GM19023 (cell line): Measurements from ENCODE around the gene CEP85L.

ENCODE experiments used
- ATAC-seq: cut with Tn5 transposase; IDR thresholded peaks from one replicate; pipeline ENCODE4 v1.9.1; 2021; ENCODE audit warnings: mild to moderate bottlenecking, moderate library complexity; ENCODE audit not compliant: unreplicated experiment

Gene CEP85L

DNA sequence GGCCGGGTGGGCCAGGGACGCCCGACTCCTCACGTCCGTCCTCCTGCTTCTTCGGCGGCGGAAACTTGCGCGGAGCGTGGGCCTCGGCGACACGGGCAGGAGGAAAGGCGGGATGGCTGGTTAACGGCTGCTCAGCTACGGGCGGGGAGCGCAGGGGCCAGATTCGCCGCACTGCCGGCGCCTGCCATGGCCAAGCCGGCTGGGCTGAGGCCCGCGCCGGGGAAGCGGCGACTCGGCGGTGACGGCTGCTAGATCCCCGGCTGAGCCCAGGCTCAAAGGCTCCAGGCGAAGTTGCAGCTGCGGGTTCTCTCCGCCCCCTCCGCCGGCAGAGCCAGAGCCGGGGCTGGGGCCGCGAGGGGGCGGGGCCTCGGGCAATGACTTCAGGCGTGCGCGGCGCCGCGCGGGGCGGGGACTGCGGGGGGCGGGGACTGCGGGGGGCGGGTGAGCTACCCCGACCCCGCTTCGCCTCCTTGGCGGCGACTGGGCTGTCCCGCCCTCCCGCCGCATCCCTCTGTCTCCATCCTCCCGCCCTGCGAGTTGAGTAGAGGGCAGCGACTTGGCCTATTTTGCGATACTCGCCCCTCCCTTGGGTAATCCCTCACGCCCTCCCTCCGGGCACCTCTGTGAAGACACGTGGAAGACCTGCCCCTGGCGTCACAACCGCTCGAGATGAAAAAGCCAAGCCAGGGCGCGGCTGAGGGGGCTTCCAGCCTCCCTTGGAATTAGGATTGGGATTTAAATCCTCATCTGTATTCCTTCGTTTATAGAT, at the start of gene CEP85L:
TSS of gene CEP85L (minus strand) at position 310 of the 769 bp plus-strand sequence. CDS start 322 bp downstream, outside the sequence.
- ATAC-seq: peak; percentile 89

DNA sequence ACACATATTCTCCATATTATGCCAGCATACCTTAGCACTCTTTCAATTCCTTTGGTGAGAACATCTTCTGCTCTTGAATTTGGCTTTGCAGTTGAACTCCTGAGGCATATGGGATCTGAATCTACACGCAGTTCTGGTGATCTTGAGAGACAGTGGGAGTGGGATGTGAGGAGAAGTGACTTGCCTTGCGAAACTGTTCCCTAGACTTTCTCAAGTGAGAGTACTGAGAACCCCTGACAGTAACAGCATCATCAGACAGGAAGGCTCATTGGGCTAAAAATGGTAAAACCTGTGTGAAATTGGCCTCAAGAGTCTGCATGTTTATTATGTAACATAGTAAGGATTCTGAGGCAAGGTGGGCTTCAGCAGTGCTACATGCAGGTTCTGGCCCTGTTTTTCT, 49.1 kb upstream of the CEP85L start:
- ATAC-seq: no peak

DNA sequence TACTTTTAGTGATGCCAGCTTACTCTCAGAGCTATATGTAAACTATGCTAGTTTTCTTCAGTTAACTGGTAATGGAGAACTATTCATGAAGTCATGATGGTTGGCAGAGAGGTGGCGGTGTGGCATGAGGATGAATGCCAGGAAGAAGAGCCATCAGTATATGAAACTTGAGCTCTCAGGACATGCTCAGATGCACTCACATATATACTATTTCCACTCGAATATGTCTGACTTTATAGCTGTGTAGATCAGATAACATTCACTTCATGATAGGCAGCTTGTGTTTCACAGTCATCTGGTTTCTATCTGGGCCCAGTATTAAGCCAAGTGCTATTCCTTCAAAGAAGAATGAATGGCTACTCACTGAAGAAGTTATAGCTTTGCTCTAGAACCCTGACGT, 46.2 kb upstream of the CEP85L start:
- ATAC-seq: no peak

DNA sequence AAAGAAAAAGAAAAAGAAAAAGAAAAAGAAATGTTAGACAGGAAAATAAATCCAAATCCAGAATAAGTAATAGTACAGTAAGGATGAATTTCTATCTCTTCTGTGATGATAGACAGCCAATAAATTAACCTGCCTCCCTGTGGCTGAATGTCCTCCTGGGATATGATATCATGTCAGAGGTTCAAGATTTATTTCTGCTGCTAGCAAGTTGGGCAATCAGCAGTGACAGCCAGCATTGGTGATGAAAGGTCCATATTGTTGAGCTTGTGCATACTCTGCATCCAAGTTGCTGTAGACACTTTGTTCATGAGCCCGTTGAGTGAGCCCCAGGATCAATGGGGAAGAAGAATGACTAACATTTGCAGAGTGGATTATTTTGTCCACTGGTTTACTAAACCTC, 44.9 kb upstream of the CEP85L start:
- no peak for ATAC-seq

DNA sequence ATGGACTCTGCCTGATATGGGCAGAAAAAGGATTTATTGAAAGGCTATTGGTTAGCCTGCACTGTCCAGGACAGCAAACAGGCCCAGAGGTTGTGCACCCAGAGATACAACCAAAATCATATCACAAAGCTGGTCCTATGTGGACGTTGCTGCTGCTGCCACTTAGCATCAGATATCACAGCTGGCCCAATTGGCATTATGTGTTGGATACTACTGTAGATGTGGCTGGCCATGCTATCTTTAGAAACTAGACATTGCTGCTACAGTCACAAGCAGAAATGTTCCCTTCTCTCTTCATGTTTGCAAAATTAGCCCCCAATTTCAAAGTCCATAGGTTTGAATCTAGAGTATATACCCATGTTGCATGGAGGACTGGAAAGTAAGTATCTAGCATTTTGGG, 42.2 kb upstream of the CEP85L start:
- ATAC-seq: no peak

GRCh38 chr6:118685823-118686449, 34.5 kb upstream of the CEP85L start:
- ATAC-seq: no peak

DNA sequence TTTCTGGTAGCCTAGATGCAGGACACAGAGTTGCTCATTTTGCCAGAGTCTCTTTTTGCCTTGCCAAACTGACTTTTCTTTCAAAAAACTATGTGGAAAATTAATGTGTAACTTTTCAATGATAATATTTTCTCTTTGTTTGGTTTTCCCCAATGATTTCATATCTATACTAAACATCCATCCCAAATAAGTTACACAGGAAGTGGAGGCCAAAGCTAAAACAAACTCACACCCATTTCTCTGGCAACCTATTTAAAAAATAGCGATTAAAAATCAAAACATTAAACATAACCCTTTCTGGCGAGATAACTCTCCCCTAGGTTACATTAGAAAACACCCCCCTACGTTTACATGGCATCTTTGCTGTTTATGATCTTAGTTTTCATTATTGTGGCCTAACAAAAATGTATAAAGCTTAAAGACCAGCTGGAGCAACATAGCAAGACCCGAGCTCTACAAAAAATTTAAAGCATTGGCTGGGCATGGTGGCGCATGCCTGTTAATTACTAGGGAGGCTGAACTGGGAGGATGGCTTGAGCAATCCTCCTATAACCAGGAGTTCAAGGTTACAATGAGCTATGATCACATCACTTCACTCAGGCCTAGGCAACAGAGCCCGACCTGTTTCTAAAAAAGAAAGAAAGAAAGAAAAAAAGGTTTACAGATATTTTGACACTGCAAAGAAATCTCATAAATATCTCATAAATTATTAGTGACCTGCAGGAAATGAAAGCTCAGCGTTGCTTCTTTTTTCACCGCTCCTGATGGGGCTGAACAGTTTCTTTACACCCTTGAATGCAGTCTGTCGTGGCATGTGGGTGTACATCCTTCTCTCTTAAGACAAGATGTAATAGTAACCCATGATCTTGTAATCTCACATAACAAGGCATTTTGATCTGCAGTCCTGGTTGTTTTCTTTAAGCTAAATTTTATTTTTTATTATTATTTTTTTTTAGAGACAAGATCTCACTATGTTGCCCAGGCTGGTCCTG, 32.8 kb upstream of the CEP85L start:
- no peak for ATAC-seq

GRCh38 chr6:118680452-118681095, 29.2 kb upstream of the CEP85L start:
- ATAC-seq: no peak

DNA sequence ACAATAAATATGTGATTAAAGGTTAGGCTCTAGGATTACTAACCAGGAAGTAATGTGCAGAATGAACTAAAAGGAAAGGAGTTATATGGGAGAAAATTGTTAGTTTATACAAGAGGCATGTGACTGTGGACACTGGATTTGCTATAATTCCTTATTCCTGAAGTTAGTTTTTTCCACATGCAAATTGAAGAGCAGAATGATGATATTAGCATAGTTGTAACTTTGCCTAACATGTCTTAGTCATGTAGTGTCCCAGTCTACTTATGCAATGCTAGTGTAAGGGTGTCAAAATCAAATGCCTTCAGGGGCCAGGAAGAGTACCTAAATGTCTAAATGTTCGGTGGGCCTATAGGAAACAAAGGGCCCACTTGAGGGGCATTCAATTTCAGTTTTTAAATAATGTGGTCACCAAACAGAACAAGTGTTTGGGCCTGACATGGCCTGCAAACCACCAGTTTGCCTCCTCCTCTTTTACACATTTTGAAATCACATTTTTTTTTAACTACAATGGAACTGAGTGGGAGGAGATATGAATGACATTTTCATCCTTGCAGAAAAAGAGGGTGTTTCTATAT, 28.0 kb upstream of the CEP85L start:
- no peak for ATAC-seq

DNA sequence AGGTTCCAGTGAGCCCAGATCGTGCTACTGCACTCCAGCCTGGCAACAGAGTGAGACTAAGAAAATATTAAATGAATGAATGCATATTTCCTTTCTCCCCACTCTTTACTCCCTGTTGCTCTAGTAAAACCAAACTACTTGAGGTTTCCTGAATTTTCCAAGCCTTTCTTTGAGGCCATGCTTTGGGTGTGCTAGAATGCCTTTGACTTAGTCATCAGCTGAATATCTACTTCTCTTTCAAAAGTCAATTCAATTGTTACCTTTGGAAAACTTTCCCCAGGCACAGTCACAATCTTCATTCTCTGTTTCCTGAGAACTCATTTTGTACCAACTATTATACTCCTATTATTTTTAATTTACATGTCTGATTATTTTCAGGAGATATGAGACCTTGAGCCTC, 27.5 kb upstream of the CEP85L start:
- no peak for ATAC-seq

DNA sequence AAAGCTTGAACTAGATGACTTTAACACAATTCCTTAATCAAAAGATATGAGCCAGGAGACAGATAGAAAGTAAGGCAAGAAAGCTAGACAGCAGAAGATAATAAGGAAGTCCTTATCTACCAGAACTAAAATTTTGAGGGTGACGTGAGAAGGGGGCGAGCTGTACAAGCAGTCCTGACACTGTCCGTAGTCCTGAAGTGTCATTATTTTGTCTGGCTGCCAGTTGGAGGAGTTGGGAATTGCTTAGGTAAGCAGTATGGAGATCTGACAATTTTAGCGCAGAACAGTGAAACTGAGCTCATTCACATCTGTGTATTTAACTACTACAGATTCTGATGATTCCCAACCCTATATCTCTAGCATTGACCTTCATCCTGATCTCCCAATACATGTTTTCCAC, 25.8 kb upstream of the CEP85L start:
- ATAC-seq: no peak

- no peak for ATAC-seq
Measured at GRCh38 chr6:118675225-118675624, 23.8 kb upstream of the CEP85L start.

DNA sequence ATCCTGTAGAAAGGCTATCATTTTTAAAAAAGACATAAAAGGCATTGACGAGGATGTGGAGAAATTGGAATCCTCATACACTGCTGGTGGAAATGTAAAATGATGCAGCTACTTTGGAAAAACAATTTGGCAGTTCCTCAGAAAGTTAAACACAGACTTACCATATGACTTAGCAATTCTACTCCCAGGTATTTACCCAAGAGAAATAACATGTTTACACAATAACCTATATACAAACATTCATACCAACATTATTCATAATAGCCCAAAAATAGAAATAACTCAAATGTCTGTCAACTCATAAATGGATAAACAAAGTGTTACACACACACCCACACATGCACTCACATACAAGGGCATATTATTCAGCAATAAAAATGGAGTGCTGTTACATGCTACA, 23.4 kb upstream of the CEP85L start:
- no peak for ATAC-seq

- ATAC-seq: no peak
Measured at GRCh38 chr6:118672678-118673077, 21.3 kb upstream of the CEP85L start.

GRCh38 chr6:118669561-118669960, 18.2 kb upstream of the CEP85L start:
- no peak for ATAC-seq

- no peak for ATAC-seq
Measured at GRCh38 chr6:118668761-118669385, 17.5 kb upstream of the CEP85L start.

DNA sequence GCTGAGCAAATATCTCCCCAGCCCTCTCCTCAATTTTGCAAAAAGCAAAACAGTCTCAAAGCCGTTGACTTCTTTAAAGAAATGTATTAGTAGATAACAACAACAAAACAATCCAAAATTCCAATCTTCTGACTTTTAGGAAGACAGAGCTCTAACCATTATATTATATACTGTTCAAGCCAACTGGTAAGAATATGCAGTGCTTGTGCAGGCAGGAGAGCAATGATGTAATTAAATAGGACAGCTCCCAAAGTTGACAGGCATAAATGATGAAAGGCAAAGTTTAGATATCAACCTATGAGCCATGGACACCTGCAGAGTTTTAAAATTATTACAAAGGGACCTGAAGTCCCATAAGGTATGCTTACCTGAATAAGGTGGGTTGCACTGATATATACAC, 16.6 kb upstream of the CEP85L start:
- no peak for ATAC-seq

DNA sequence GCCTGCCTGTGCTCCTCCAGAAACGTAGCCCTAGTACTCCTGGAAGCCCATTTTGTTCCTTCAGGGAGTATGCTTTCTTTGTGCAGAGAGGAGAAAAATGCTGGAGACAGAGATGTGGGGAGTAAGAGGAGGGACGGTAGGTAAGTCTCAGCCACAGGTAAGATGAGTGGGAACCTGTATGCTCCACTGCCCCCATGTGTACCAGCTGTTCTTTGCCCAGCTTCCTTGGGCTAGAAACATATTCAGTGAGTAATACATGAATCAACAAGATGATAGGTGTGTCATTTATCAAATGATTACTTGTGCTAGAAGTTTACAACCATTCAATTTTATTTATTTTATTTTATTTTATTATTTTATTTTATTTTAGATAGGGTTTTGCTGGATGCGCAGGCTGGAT, 13.6 kb upstream of the CEP85L start:
- peak; percentile 41 for ATAC-seq

DNA sequence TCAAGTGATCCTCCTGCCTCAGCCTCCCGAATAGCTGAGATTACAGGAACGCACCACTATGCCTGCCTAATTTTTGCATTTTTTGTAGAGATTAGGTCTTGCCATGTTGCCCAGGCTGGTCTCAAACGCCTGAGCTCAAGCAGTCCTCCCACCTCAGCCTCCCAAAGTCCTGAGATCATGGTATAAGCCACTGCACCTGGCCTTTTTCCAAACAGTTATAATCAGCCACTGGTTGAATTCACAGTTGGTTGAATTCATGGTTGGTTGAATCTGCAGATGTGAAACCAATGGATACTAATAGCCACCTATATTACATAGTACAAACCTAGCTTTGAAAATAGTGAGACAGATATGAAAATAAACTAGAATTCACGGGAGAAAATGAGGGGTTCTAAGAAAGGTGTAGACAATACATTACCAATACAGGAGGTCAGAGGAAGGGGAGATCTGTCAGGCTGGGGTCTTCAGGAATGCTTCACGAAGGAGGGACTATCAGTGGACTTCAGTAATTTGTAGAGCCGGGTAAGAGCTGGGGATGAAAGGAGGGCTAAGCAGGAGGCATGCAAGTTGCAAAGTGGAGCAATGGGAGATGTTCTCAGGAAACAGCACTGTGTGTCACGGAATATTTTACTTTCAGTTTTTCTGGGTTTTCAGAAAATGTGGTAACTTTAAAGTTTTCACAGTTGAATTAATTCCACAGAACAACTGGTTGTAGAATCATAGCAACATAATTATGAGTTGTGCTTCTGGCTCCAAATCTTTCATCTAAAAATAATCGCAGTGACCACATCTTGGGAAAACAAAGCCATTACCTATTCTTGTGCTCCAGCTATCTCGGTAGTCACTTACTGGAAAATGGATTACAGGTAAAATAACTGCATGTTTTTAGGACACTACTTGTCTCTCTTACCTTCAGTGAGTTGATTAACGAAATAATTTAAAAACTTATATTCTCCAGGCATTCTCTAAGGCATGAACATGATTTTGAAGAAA, 12.9 kb upstream of the CEP85L start:
- ATAC-seq: peak; percentile 42
